Measurements from ENCODE around the gene APOL6.

APOL6 gene

GRCh38 chr22:35683560-35683959, 35.3 kb downstream of the APOL6 start:
- TF ChIP-seq CTCF (IDR thresholded peaks at IDR 0.05; ENCODE audit: low read depth, low read length) = no peak
- H3K4me3 ChIP-seq (ENCODE audit: low read depth, low read length) = no peak overlapping the region

- no peak overlapping the region for H3K4me3 ChIP-seq (ENCODE audit: low read depth, low read length)
- peak; percentile 30; the same call in 1 of the 2 replicates for TF ChIP-seq CTCF (IDR thresholded peaks at IDR 0.05; ENCODE audit: low read depth, low read length)
These were observed 36.0 kb downstream of the APOL6 start for GRCh38 chr22:35684270-35684700.

DNA sequence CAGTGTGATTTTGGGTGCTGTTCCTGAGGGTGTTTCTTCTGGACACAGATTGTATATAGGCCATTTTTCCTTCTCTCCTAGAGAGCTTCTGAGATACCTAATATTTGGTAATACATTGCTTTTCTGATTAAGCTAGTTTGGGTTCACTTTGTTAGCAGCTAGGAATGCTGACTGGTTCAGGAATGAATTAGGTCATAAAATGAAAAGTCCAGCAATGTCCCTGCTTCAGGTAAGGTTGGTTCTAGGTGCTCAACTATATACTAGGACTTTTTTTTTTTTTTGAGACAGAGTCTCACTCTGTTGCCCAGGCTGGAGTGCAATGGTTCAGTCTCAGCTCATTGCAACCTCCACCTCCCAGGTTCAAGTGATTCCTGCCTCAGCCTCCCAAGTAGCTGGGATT, 36.5 kb downstream of the APOL6 start:
- TF ChIP-seq CTCF (IDR thresholded peaks at IDR 0.05; ENCODE audit: low read depth, low read length) = no peak
- no peak overlapping the region for H3K4me3 ChIP-seq (ENCODE audit: low read depth, low read length)

DNA sequence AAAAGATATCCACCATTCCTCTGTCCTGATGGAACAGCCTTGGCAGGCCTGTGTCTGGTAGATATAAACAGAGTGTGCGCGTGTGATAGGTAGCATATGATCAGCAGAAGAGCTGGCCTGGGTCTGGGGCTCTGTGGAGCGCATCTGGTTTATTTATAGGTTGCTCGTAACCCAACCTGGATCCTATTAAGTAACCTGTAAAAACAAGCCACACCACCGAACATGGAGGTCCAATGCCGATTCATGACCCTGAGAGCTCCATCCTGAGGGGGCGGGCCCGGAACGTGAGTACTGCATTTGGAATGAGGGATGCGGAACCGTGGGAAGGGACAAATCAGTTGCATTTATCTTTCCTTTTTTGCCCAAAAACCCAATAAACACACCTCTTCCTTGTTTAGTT, 37.5 kb downstream of the APOL6 start:
- H3K4me3 ChIP-seq (ENCODE audit: low read depth, low read length) = no peak overlapping the region
- TF ChIP-seq CTCF (IDR thresholded peaks at IDR 0.05; ENCODE audit: low read depth, low read length) = no peak

- H3K4me3 ChIP-seq (ENCODE audit: low read depth, low read length) = no peak overlapping the region
- no peak for TF ChIP-seq CTCF (IDR thresholded peaks at IDR 0.05; ENCODE audit: low read depth, low read length)
These were observed 38.1 kb downstream of the APOL6 start for GRCh38 chr22:35686298-35686697.

- H3K4me3 ChIP-seq (ENCODE audit: low read depth, low read length) = no peak overlapping the region
- no peak for TF ChIP-seq CTCF (IDR thresholded peaks at IDR 0.05; ENCODE audit: low read depth, low read length)
These were observed 39.2 kb downstream of the APOL6 start for GRCh38 chr22:35687461-35687860.

DNA sequence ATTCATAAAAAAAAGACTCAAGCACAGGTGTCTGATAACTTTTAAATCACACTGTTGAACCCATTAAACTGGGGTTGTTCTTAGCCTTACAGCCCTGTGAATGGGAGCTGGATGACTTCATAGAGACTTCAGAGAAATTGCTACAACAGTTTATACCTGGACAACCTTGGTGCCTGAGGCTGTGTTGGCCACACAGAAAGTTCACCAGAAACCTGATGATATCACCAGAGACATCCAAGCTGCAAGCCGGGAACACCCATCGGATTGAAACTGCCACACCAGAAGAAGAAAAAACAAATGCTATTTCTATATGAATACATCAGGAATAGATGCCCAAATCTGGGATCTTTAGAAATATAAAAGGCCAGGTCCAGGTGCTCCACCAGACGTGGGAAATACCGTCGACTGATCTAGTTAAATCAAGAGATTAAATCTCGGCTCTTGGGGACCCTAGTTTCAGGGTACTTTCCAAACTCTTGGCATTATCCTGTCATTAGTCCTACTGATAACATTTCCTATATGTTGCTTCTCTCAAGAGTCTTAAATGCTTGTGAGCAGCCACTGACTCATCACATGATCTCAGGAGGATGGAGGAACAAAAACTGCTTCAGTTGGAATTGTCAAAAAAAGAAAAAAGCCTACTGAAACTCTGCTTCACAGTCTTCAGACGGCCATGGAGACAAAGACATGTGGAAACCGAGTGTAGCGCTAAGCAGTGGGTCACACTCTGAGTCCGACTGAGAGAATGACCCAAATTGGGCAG, 40.8 kb downstream of the APOL6 start:
- no peak for TF ChIP-seq CTCF (IDR thresholded peaks at IDR 0.05; ENCODE audit: low read depth, low read length)
- no peak overlapping the region for H3K4me3 ChIP-seq (ENCODE audit: low read depth, low read length)

Measured in WI38 (cell line).